Myocyte (in vitro differentiated cells): Measurements from ENCODE around the gene DPP10. TPM values are rescaled to one million over a fixed set of nuclear protein-coding genes. Genes with fewer than 3 reads are reported as not detected.
"Not testable (repeated sequence)": the region's sequence is repeated elsewhere in the genome, so short reads cannot be mapped to it uniquely, and the experiment has no call there.

Experiments used
- DNase-seq: peaks from one replicate; pipeline ENCODE4 v3.0.0-alpha.2; 2012; ENCODE audit warnings: low read depth
- total RNA-seq: library from RNA; depleted of rRNA; stranded (reverse); fragments of >200 nt; gene quantifications from 2 replicates; pipeline ENCODE4 v1.2.3, GENCODE V29; 2014

DPP10 gene
- total RNA-seq, 1 donor from 2014 or later = not detected

- DNase-seq = no peak
Observed at GRCh38 chr2:114714313-114714712, 271.9 kb downstream of the DPP10 start.

DNA sequence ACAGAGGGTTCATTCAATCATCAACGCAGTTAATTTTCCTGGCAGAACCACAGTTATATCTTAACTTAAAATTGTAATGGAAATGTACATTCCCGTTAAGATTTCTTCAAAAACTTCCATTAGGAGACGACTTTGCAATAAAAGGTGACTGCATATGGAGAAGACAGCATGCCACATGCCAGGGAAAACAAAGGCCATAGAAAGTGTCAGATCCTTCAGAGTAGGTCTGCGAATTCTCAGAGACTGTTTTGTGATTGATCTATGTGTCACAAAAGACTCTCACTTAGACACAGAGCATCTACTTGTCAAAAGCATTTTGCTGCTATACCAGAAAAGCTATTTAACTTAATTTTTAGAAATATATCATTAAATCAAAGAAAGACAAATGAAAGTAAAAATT is 274.6 kb downstream of the DPP10 start:
- DNase-seq = no peak

DNA sequence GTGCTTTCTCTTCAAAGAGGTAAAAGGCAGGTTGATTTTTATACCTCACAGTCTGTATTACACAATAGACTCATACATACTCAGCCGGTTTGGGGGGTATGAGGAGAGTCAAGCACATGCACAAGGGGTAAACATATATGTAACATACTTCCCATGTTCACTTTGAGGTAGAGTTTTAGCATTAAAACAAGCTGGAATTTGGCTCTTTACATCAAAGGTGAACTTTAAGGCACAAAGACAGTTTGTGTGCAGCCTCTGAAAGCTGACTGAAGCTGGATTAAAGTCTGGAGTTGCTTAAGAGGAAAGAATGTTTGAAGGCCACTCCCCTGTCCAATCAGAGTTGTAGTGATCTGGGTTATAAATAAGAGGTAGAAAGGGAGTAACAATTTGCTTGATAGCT is 282.0 kb downstream of the DPP10 start:
- DNase-seq = no peak

DNA sequence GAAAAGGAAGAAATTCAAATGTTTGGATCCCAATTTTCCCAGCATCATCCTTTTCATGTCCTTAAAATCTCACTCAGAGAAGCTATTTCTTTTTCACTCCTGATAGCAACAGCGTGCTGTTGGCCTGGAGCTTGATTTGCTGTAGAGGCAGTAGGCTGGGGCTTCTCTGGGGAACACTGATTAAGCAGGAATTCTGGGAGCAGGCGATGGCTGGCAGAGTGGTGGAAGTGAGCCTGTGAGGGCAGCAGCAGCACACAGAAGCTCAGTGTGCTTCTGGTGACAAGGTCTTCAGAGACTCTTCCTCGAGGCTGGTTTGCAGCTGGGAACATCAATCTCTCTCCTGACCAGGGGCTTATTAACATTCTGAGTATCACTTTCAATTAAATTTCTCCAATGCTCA is 284.6 kb downstream of the DPP10 start:
- no peak for DNase-seq

DNA sequence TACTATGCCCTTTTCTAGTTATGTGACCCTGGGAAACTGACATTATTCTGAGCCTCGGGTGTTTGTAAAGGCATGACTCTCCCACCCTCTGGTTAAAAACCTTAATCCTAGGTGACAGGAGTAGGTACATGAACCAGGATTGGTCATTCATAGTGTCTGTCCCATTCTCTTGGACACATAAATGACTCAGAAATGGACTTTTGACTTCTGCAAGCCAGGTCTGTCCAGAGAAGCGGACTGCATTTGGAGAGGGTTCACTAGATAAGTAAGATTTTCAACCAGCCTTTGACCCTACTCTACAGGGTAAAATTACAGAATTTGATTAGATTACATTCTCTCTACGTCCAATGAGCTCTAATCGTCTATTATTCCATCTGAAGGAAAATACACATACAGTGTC is 285.9 kb downstream of the DPP10 start:
- DNase-seq = no peak

GRCh38 chr2:114729026-114729425 is 286.6 kb downstream of the DPP10 start:
- no peak for DNase-seq

DNA sequence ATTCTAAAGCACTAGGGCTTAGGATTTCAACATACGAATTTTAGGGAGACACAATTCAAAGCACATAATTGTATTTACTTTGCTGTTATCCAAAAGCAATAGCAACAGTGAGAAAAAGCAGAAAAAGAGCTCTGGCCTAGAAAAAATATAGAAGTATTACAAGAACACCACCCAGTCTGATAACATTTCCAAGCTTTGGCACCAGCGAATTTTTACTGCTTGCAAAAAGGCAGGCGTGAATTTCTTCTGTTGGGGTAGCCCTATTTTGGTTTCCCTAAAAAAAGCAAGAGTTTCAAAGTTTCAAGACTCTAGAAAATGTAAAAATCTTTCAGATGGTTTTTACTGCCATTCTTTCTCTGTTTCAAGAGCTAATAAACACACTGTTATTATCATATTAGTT is 292.7 kb downstream of the DPP10 start:
- no peak for DNase-seq

- DNase-seq = no peak
Observed at GRCh38 chr2:114742245-114742644, 299.8 kb downstream of the DPP10 start.

DNA sequence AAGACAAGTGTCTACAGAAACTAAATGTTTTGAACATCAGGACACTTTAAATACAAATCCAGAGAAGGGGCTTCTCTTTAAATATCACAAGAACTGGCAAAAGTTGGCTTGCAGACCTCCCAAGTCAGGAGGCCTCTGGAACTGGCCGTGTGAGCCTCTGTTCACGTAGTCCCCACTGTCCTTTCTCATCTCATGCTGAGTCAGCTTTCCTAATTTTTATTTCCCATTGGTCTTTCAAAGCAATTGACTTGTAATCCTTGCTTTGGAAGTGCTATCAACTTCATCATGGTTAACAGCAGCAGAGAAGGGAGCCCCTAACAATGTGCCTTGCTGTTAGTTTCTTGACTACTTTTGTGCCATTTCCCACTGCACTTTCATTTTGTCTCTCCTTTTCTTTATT is 303.3 kb downstream of the DPP10 start:
- no peak for DNase-seq

GRCh38 chr2:114748175-114748574 is 305.7 kb downstream of the DPP10 start:
- DNase-seq = not testable (repeated sequence)

- no peak for DNase-seq
Observed at GRCh38 chr2:114752425-114752824, 310.0 kb downstream of the DPP10 start.

DNA sequence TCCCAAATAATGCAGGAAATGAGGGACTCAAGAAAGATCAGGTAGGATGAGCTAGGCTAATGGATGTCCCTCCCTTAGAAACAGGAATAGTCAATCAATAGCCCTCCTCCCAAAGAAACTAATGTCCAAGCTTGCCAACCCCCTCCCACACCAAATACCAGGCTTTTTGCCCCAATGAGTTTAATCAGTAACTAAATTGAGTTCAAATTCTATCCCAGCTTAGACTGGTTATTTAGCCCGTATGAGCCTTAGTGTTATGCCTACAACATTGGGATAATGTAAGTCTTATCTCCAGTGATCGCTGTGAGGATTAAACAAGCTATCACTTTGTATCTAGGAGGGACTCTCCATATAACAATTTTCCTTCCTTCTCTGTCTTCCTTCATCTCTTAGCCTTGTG is 310.7 kb downstream of the DPP10 start:
- DNase-seq = no peak

DNA sequence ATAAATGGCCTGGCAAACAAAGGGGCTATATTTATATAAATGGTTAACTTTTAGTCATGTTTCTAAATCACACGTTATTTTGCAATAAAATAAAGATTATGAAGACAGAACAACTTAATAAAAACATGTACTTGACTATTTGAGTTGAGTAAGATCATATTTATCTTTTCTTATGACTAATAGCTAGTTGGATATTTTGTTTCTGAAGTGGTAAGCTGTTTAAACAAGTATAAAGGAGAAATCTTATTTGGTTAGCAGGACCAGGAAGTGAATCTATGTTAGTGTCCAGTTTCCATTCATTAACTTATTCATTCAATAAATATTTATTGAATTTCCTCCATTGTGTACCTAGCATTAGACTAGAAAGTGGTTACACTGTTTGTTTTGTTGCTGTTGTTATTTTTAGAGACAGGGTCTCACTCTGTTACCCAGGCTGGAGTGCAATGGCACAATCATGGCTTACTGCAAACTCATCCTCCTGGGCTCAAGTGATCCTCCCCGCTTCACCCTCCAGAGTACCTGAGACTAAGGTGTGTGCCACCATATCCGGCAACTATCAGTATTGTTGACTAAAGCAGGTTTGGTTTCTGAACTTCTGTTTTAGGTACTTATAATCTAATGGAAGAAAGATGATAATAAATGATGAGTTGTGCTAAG is 312.6 kb downstream of the DPP10 start:
- DNase-seq = no peak

GRCh38 chr2:114762376-114762775 is 319.9 kb downstream of the DPP10 start:
- no peak for DNase-seq

- DNase-seq = no peak
Observed at GRCh38 chr2:114762986-114763385, 320.5 kb downstream of the DPP10 start.

- DNase-seq = no peak
Observed at GRCh38 chr2:114769110-114769509, 326.7 kb downstream of the DPP10 start.

GRCh38 chr2:114769991-114770390 is 327.6 kb downstream of the DPP10 start:
- DNase-seq = no peak

GRCh38 chr2:114784046-114784445 is 341.6 kb downstream of the DPP10 start:
- no peak for DNase-seq

DNA sequence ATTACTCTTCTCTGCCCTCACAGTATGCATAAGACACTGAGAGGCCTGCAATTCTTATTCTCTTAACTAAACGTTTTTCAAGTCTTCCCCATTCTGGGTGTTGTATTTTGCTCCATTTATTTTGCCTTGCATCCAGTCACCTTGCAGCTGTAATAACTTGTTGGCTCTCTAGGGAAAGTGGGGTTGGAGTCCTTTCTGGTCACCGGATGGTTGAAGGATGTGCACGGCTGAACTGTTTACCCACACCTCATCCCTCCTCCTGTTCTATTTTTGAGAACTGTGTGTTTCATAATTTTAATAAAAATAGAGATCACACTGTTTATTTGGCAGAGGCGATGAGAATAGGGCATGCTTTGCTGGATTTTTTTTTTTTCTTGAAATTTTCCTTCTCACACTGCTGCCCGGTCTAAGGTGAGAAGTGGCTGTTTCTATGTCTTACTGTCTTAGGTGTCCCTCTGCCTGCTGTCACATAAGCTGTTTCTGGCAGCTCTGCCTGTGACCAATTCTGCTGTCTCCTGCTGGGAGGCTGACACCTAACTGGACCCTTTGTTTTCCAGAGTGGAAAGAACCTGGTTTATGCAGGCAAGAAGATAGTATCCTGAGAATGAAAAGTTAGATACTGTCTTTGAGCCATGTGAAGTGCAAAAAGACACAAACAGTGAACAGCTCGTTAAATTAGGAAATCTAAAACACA is 342.6 kb downstream of the DPP10 start:
- no peak for DNase-seq

- DNase-seq = no peak
Observed at GRCh38 chr2:114786901-114787300, 344.5 kb downstream of the DPP10 start.

DNA sequence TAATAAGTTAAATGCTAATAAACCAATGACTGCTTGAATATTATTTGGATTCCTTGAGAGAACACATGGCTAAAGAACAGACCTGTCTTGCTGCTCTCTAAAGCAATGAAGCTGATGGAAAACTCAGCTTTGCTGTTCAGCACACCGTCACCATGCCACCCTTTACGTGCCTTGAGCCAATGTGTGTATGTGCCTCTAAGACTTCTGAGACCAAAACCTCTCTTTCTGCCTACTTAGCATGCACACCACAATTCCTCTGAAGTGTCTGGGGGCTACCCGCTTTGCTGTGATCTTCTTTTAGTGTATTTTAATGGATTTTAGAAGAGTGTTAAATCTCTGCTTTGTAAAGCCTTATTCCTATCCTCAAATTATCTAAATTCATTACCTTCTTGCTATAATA is 345.0 kb downstream of the DPP10 start:
- no peak for DNase-seq

DNA sequence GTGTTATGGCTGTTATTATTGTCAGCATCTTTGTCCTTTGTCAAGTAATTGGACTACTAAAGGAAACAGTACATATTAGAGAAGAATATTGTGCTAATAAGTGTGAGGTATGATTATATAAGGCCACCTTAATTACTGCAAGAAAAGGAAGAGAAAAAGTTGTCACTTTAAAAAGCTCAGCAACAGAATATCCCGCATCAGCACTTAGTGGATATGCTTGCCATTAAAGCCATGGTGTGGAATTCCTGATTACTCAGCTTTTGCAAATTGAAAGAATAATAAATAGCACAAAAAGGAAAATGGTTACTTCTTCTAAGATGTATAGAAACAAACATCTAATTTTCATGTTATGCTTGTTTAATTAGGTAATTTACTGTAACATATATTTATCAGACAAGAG is 347.5 kb downstream of the DPP10 start:
- no peak for DNase-seq

GRCh38 chr2:114797540-114797939 is 355.1 kb downstream of the DPP10 start:
- DNase-seq = no peak
